Cortex of kidney (tissue), 1 donor: Measurements from ENCODE around the gene ACTL10.
"Not testable (repeated sequence)": the region's sequence is repeated elsewhere in the genome, so short reads cannot be mapped to it uniquely, and the experiment has no call there.

Experiments
- DNase-seq: peaks from one replicate; lab custom pipeline; 2025; lab: John Stamatoyannopoulos, UW

The ACTL10 gene

DNA sequence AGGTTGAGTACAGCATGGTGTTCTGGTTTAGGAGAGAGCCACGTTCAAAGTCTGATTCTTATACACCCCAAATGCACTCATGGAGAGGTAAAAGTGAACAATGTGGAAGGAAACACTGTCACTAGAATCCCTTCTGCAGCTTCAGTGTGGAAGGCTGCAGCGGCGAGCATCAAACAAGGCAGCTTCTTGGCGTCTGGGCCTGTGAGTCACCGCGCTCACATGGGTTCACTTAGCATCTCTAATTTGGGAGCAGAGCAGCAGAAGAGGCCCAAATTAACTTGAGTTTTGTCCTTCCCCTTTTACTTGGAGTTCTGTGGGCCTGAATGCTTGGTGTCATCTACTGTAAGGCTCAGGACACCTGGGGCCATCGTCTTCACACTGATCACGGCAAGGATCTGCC is 30.4 kb downstream of the ACTL10 start:
- DNase-seq, result no peak

DNA sequence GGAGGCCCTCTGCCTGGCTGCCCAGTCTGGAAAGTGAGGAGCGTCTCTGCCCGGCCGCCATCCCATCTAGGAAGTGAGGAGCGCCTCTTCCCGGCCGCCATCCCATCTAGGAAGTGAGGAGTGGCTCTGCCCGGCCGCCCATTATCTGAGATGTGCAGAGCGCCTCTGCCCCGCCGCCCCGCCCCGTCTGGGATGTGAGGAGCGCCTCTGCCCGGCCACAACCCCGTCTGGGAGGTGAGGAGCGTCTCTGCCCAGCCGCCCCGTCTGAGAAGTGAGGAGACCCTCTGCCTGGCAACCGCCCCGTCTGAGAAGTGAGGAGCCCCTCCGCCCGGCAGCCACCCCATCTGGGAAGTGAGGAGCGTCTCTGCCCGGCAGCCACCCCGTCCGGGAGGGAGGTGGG is 32.2 kb downstream of the ACTL10 start:
- DNase-seq, result not testable (repeated sequence)

DNA sequence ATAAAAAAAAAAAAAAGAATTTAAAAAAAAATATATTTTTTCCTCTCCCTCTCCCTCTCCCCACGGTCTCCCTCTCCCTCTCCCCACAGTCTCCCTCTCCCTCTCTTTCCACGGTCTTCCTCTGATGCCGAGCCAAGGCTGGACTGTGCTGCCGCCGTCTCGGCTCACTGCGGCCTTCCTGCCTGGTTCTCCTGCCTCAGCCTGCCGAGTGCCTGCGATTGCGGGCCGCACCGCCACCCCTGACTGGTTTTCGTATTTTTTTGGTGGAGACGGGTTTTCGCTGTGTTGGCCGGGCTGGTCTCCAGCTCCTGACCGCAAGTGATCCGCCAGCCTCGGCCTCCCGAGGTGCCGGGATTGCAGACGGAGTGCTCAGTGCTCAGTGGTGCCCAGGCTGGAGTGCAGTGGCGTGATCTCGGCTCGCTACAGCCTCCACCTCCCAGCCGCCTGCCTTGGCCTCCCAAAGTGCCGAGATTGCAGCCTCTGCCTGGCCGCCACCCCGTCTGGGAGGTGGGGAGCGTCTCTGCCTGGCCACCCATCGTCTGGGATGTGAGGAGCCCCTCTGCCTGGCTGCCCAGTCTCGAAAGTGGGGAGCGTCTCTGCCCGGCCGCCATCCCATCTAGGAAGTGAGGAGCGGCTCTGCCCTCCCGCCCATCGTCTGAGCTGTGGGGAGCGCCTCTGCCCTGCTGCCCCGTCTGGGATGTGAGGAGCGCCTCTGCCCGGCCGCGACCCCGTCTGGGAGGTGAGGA is 34.1 kb downstream of the ACTL10 start:
- DNase-seq, result not testable (repeated sequence)

DNA sequence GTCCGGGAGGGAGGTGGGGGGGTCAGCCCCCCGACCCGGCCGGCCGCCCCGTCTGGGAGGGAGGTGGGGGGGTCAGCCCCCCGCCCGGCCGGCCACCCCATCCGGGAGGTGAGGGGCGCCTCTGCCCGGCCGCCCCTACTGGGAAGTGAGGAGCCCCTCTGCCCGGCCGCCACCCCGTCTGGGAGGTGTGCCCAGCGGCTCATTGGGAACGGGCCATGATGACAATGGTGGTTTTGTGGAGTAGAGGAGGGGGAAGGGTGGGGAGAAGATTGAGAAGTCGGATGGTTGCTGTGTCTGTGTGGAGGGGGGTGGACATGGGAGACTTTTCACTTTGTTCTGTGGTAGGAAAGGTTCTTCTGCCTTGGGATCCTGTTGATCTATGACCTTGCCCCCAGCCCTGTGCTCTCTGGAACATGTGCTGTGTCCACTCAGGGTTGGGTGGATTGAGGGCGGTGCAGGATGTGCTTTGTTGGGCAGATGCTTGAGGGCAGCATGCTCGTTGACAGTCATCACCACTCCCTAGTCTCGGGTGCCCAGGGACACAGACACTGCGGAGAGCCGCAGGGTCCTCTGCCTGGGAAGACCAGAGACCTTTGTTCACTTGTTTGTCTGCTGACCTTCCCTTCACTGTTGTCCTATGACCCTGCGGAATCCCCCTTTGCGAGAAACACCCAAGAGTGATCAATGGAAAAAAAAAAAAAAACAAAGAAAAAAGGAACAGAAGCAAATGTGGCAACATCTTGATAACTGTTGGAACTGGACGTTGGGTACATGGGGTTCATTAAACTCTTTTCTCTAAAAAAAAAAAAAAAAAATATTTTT is 35.1 kb downstream of the ACTL10 start:
- no peak for DNase-seq

DNA sequence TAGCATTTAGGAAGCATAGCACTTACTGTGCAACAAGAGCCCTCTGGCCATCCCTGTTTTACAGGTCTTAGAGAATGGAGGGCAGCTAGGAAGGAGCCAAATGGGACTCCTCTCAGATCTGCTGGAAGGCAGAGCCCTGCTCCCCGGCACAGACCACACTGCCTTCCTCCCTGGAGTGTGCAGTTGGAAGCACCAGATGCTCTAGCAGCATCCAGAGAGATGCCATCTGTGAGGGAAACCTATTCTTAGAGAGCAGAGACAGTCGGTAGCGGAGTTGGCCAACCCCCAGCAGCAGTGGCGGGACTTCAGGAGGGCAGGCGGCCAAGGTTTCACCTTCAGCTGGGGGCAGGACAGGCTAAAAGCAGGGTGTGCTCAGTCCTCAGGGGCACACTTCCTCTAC is 36.1 kb downstream of the ACTL10 start:
- no peak for DNase-seq

GRCh38 chr20:33703498-33704137 is 36.9 kb downstream of the ACTL10 start:
- no peak for DNase-seq

DNA sequence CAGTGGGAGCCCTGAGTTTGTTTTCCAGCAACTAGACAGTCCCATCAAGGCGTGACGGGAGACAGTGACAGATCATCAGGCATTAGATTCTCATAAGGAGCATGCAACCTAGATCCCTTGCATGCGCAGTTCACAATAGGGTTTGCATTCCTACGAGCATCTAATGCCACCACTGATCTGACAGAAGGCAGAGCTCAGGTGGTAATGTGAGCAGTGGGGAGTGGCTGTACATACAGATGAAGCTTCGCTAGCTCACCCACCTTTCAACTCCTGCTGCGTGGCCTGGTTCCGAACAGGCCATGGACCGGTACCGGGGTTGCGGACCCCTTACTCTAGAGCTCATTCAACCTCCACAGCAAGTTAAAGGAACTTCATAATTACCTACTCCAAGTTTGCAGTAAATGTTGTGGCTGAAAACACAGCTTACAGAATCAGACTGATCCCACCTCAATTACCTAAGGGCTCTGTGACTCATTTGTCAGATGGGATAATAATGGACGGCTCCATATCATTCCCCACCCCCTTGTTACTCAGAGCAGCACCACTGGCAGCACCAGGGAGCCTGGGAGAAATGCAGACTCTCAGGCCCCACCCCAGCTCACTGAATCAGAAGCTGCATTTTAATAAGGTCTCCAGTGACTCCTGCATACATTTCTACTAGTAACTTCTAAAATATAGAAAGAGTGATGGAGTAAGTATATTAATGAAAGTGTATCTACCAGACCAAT is 37.6 kb downstream of the ACTL10 start:
- no peak for DNase-seq

- DNase-seq, result no peak
Observed at GRCh38 chr20:33707668-33708067, 40.9 kb downstream of the ACTL10 start.

DNA sequence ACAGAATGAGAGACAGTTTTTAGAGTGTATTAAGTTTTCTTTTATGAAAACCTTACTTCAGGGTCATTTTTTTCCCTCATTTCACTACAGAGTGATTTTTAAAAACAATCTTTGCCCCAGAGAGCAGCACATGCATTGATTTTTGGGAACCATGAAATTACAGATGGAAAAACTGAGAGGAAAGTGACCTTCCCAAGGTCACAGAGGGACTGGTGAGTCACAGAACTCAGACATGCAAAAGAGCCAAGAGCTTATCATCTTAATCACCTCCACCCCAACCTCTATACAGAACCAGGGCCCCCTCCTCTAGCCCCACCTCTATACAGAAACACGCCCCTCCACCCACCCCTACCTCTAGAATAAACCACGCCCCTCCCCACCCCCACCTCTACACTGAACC is 42.7 kb downstream of the ACTL10 start:
- no peak for DNase-seq

DNA sequence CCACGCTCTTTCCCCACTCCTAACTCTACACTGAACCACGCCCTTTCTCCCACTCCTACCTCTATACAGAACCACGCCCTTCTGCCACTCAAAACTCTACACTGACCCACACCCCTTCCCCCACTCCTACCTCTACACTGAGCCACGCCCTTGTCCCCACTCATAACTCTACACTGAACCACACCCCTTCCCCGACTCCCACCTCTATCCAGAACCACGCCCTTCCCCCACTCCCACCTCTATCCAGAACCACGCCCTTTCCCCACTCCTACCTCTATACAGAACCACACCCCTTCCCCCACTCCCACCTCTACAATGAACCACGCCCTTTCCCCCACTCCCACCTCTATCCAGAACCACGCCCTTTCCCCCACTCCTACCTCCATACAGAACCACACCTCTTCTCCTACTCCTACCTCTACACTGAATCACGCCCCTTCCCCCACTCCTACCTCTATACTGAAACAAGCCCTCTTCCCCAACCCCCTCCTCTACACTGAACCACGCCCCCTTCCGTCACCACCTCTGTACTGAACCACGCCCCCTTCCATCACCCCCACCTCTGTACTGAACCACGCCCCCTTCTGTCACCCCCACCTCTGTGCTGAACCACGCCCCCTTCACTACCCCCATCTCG is 43.3 kb downstream of the ACTL10 start:
- DNase-seq, result no peak

DNA sequence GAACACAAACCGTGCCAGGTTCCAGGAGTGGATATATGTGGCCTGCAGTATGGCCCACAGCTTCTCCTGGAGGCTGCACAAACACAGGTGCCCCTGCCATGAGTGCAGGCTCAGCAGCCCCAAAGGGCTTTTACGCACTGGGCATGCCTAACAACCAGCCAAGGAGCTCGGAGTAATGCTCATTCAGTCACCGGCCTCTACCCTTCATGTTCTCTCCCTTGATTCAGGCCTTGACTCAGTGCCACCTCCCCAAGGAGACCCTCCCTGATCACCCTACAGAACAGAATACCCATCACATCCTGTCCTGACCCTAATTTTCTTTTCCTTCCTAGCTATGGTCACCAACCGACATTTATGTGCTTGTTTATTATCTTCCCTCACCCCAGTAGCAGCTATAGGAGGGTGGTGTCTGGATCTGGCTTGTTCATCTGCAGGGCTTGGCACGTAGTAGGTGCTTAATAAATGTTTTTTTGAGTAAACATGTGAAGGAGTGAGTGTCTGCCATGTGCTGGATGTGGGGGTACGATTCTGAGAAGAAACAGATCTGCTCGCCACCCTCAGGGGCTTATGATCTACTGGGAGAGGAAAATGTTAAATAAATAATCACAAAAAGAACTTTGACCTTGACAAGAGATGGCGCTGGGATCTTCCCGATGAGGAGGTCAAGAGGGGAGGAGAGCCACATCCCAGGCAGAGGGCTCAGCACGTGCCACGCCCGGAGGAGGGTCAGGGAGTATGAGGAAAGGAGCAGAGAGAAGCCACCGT is 44.1 kb downstream of the ACTL10 start:
- DNase-seq, result no peak

GRCh38 chr20:33711446-33711738 is 44.6 kb downstream of the ACTL10 start:
- no peak for DNase-seq

- no peak for DNase-seq
Observed at GRCh38 chr20:33713865-33714367, 47.2 kb downstream of the ACTL10 start.

DNA sequence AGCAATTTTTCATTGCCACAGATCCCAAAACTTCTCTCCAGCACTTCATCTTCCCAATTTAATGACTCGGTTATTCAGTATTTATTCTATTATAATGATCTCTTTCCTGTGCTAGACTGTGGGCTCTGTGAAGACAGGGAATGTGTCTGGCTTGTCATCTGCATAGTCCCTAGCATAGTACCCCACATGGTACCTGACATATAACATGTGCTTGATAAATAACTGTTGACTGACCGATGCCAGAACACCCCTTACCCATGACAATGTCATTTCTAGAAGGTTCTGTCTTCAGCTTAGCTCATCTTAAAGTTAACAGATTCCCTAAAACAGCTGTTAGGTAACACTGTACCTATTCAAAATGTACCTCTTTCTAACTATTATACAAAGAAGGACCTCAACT is 49.8 kb downstream of the ACTL10 start:
- no peak for DNase-seq
